ENCODE results near the gene EZR. TPM values are rescaled to one million over a fixed set of nuclear protein-coding genes. Genes with fewer than 3 reads are reported as not detected.

Gene EZR
- total and polyA plus RNA-seq, 2 of the 13 experiments (the other 11 are each of a cell fraction or from before 2014, with no cell fraction given): 34.7 to 60.3 TPM

DNA sequence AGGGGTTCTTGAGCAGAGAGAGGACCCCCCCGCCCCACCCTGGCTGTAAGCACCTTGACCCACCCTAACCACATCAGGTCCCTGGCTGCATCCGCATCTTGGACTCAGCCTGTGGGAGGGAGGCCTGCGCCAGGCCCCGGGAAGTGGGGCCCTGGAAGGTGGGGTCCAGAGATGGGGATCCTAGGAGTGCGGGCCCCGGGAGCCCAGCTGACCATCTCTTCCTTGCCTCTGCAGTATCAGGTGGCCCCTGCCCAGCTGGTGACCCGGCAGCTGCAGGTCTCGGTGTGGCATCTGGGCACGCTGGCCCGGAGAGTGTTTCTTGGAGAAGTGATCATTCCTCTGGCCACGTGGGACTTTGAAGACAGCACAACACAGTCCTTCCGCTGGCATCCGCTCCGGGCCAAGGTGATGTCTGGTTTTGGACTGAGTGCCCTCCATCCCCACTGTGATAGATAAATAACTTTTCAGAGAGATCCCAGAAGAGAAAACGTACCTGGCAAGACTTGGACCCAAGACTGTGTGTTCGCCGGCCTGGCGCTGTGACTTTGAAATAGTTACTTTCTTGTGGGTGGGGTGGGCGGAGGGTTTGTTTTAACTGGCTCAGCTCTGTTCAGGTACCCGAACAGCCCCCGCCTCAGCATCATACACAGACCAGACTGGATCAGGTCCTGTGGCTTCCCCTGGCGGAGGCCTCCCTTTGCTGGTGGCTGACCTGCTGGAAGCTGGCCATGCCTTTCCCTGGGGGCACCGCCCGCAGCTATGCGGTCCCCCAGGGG, 62.0 kb downstream of the EZR start:
- H4K20me1 ChIP-seq (ENCODE audit: insufficient read depth, low read length): no peaks in the 10 kb centered on the region
- H3K79me2 ChIP-seq (ENCODE audit: insufficient read depth, low read length): no peaks in the 10 kb centered on the region
- CTCF ChIA-PET (ENCODE audit: low intra/inter-chr PET ratio, low total read pairs): no interaction called here
- no peak overlapping the region for H2AFZ ChIP-seq (ENCODE audit: low read length)
- no peak overlapping the region for H3K4me2 ChIP-seq (ENCODE audit: low read depth, low read length)
- no peak overlapping the region for H3K9ac ChIP-seq (ENCODE audit: insufficient read depth, low read depth, low read length)
- H3K4me3 ChIP-seq (replicated peaks in 1 of 3; ENCODE audit: insufficient read depth in 1 of 3, low read depth in 2 of 3, low read length in 3 of 3): no peak overlapping the region
- FAIRE-seq (no peak), DNase-seq (ENCODE audit: low spot score) (no peak), ATAC-seq (no peak)
- H3K27ac ChIP-seq (ENCODE audit: extremely low read length, insufficient read depth, low read length): no peak overlapping the region
- peaks cover 18% of the 10 kb centered on the region for H3K4me1 ChIP-seq (ENCODE audit: insufficient read depth, low read length)
- WGBS (ENCODE audit: low lambda C conversion rate): 63% methylated on average over 24 of the region's 25 CpGs
- BruUV-seq (replicated peaks): no TSS peak
- intact Hi-C loops (cut with micrococcal nuclease; ENCODE audit: unreplicated experiment) (no loop called here), in situ Hi-C loops (cut with HindIII; ENCODE audit: extremely low pct_ligation_motif_present, low pct_unique_long_range_greater_than_20kb) (no loop called here)
- POLR2A ChIA-PET: no interaction called here
- peaks cover 1 to 25% of the 10 kb centered on the region in 2 experiments; a peak in 3 of 5 replicates for H3K27me3 ChIP-seq (ENCODE audit: control insufficient read depth in 1 of 2, insufficient read depth in 2 of 2, low read length in 2 of 2)
- H3K36me3 ChIP-seq (replicated peaks in 1 of 2; ENCODE audit: control insufficient read depth in 1 of 2, insufficient read depth in 2 of 2, low read length in 2 of 2): no peaks in the 10 kb centered on the region
- H3K9me3 ChIP-seq (ENCODE audit: low read length): no peaks in the 10 kb centered on the region
- TF ChIP-seq KLF11 (CRISPR knock-in tag; IDR thresholded peaks at IDR 0.05) (no peak), ATRX (CRISPR knock-in tag; IDR thresholded peaks at IDR 0.05; ENCODE audit: borderline replicate concordance) (no peak), KLF15 (CRISPR knock-in tag; IDR thresholded peaks at IDR 0.05; ENCODE audit: borderline replicate concordance) (no peak), TOPORS (CRISPR knock-in tag; IDR thresholded peaks at IDR 0.05) (no peak), DR1 (CRISPR knock-in tag; IDR thresholded peaks at IDR 0.05) (no peak), CEBPG (CRISPR knock-in tag; IDR thresholded peaks at IDR 0.05) (no peak), ZNF724P (CRISPR knock-in tag; IDR thresholded peaks at IDR 0.05; ENCODE audit: borderline replicate concordance) (no peak), PCBP2 (optimal IDR thresholded peaks at IDR 0.05; ENCODE audit: low read depth, low read length, poor library complexity, severe bottlenecking) (no peak), ZNF850 (CRISPR knock-in tag; conservative IDR thresholded peaks at IDR 0.05) (no peak), ZNF382 (CRISPR knock-in tag; IDR thresholded peaks at IDR 0.05; ENCODE audit: borderline replicate concordance) (no peak), SP5 (CRISPR knock-in tag; IDR thresholded peaks at IDR 0.05; ENCODE audit: borderline replicate concordance, low read depth) (no peak), ZFP90 (CRISPR knock-in tag; IDR thresholded peaks at IDR 0.05; ENCODE audit: borderline replicate concordance) (no peak), ZBTB21 (CRISPR knock-in tag; IDR thresholded peaks at IDR 0.05) (no peak)
- TF ChIP-seq, protein P1, sequence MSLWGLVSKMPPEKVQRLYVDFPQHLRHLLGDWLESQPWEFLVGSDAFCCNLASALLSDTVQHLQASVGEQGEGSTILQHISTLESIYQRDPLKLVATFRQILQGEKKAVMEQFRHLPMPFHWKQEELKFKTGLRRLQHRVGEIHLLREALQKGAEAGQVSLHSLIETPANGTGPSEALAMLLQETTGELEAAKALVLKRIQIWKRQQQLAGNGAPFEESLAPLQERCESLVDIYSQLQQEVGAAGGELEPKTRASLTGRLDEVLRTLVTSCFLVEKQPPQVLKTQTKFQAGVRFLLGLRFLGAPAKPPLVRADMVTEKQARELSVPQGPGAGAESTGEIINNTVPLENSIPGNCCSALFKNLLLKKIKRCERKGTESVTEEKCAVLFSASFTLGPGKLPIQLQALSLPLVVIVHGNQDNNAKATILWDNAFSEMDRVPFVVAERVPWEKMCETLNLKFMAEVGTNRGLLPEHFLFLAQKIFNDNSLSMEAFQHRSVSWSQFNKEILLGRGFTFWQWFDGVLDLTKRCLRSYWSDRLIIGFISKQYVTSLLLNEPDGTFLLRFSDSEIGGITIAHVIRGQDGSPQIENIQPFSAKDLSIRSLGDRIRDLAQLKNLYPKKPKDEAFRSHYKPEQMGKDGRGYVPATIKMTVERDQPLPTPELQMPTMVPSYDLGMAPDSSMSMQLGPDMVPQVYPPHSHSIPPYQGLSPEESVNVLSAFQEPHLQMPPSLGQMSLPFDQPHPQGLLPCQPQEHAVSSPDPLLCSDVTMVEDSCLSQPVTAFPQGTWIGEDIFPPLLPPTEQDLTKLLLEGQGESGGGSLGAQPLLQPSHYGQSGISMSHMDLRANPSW (CRISPR knock-in tag; IDR thresholded peaks at IDR 0.05; ENCODE audit: borderline replicate concordance): no peak
- TF ChIP-seq, protein P2, sequence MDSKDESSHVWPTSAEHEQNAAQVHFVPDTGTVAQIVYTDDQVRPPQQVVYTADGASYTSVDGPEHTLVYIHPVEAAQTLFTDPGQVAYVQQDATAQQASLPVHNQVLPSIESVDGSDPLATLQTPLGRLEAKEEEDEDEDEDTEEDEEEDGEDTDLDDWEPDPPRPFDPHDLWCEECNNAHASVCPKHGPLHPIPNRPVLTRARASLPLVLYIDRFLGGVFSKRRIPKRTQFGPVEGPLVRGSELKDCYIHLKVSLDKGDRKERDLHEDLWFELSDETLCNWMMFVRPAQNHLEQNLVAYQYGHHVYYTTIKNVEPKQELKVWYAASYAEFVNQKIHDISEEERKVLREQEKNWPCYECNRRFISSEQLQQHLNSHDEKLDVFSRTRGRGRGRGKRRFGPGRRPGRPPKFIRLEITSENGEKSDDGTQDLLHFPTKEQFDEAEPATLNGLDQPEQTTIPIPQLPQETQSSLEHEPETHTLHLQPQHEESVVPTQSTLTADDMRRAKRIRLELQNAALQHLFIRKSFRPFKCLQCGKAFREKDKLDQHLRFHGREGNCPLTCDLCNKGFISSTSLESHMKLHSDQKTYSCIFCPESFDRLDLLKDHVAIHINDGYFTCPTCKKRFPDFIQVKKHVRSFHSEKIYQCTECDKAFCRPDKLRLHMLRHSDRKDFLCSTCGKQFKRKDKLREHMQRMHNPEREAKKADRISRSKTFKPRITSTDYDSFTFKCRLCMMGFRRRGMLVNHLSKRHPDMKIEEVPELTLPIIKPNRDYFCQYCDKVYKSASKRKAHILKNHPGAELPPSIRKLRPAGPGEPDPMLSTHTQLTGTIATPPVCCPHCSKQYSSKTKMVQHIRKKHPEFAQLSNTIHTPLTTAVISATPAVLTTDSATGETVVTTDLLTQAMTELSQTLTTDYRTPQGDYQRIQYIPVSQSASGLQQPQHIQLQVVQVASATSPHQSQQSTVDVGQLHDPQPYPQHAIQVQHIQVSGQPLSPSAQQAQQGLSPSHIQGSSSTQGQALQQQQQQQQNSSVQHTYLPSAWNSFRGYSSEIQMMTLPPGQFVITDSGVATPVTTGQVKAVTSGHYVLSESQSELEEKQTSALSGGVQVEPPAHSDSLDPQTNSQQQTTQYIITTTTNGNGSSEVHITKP (CRISPR knock-in tag; IDR thresholded peaks at IDR 0.05; ENCODE audit: low read depth): no peak
- TF ChIP-seq, protein P3, sequence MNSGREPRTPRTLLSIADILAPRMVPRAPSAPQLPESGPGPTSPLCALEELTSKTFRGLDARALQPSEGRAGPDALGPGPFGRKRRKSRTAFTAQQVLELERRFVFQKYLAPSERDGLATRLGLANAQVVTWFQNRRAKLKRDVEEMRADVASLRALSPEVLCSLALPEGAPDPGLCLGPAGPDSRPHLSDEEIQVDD (CRISPR knock-in tag; IDR thresholded peaks at IDR 0.05; ENCODE audit: borderline replicate concordance): no peak
- TF ChIP-seq, protein P4, sequence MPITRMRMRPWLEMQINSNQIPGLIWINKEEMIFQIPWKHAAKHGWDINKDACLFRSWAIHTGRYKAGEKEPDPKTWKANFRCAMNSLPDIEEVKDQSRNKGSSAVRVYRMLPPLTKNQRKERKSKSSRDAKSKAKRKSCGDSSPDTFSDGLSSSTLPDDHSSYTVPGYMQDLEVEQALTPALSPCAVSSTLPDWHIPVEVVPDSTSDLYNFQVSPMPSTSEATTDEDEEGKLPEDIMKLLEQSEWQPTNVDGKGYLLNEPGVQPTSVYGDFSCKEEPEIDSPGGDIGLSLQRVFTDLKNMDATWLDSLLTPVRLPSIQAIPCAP (CRISPR knock-in tag; IDR thresholded peaks at IDR 0.05; ENCODE audit: low read depth): no peak
